Right renal pelvis (tissue), 4 donors: Measurements from ENCODE around the gene ABCG1. TPM values are rescaled to one million over a fixed set of nuclear protein-coding genes. Genes with fewer than 3 reads are reported as not detected.

Experiments used
- DNase-seq, 4 donors: peaks; one replicate each; pipeline ENCODE4 v3.0.0-alpha.2; 2013; ENCODE audit warnings: low read depth in 4 of 4, low spot score in 3 of 4, missing footprints in 1 of 4
- polyA plus RNA-seq, 4 donors: library from polyadenylated mRNA; unstranded; fragments of 120-200 nt; gene quantifications; one replicate each; pipeline ENCODE4 v1.2.1, GENCODE V29; 2013; ENCODE audit not compliant: insufficient read length in 4 of 4

The ABCG1 gene
- polyA plus RNA-seq, 4 donors, result 8.5 to 11.5 (median 10.3) TPM

- DNase-seq, result no peak
These were observed 83.2 kb downstream of the ABCG1 start for GRCh38 chr21:42302076-42302650.

- no peak for DNase-seq
These were observed 83.9 kb downstream of the ABCG1 start for GRCh38 chr21:42302794-42303193.

DNA sequence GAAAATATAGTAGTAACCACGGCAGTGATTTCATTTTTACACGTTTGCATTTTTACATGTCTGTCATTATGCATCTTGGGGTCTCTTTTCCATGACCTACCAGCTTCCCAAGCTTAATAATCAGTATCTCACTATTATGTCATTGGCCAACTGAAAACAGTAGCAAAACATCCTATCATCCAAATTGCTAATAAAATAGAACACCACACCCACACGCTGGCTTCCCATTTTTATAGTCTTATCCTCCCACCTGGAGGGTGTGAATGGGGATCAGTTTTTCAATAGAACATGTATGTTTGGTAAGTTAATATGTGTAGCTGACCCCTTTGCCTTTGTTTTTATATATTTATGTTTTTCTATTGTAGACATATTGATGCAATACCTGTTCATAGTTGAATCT is 84.5 kb downstream of the ABCG1 start:
- DNase-seq, result no peak

DNA sequence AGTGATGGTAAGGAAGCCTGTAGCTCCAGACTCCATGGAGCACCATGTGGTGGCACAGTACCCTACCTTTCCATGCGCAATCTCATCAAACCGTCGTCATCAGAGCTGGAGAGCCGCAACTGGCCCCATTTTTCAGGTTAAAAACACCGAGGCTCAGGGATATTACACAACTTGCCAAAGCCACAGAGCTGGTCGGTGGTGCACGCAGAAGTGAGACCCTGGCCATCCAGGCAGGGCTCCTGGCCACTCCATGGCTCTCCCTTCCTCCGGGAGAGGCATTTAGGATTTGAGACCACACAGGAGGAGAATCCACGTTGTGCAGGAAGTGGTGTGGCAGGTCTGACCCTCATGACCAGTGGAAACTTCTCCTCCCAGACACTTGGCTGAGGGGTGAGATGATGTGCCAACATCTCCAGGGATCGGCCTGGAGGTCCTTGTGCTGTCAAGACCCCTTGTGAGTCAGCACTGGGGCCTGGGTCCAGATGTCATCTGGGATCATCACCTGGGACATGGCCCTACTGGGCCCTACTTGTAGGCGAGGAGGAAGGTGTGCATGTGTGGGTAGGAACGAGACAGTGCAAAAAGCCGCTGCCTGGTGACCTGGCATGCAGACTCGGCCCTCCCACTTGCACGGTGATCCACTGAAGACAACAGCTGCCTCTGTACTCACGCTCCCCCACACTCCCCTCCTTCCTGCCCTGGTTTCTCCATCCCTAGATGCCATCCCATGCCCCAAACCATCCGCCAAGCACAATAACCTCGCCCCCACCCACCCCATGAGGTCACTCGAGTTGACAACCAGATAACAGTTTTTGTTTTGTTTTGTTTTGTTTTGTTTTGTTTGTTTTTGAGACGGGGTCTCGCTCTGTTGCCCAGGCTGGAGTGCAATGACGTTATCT is 85.9 kb downstream of the ABCG1 start:
- no peak for DNase-seq

DNA sequence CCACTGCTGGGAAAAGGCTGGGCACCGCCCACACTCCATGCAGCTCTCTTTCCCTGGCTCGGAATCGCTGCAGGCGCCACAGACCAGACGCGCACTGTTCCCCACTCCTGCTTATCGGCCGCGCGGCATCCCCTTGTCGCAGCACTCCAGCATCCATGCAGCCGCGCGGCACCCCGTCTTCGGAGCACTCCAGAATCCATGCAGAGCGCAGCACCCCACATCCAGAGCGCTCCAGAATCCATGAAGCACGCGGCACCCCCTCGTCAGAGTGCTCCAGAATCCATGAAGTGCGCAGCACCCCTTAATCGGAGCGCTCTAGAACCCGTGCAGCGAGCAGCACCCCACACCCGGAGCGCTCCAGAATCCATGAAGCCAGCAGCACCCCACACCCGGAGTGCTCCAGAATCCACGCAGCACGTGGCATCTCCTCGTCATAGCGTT is 86.8 kb downstream of the ABCG1 start:
- DNase-seq, result no peak

GRCh38 chr21:42306366-42307035 is 87.6 kb downstream of the ABCG1 start:
- no peak for DNase-seq

DNA sequence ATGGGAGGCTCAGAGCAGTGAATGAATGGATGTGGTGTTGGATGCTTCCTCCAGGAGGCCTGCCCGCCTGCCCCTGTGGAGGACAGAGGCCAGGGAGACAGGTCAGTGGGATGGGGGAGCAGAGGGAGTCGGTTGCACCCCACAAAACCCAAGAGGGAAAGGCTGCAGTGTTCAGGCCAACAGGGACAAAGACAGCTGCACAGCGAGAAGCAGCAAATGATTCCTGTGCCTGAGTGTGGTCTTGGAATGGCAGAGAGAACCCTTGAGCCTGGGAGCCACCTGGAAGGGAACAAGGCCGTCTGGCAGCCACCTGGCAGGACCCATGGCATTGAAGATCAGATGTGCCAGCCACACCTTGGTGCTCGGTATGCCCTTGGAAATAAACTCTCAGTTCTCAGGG is 88.2 kb downstream of the ABCG1 start:
- no peak for DNase-seq

- DNase-seq, result no peak
These were observed 89.4 kb downstream of the ABCG1 start for GRCh38 chr21:42308161-42308913.

DNA sequence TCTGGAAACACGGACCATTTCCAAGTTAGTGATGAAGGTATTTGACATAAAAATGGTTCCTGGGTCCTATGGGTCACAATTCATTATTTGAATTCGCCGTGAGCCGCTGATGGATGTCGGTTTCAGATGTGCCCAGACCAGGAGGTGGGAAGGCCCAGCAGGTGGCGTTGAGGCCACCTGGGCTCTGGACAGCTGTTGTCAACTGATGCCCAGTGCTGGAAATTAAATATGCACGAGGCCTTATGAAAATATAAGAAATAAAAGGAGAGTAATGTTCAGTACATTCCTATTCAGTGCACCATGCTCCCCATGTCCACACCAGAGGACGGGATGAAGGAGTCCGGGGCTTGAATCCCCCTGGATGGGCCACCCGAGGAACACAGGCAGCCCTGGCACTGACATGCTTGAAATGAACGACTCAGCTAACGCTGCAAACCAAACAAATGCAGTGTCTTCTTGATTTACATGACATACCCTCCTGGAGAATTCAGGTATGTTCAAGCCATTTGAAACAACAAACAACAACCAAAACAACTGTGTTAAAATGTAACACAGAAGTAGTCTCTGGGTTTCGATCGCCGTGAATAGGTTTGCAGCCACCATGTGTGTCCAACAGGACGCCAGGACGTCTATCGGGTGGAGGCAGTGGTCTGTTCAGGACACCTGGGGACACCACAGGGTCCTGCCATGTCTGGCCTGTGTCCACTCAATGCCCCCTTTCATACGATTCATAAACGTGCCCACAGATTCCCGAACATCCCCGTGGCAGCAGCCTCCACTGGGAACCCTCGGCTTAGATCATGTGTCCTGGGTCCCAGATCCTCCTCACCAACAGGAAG is 90.2 kb downstream of the ABCG1 start:
- DNase-seq, result no peak

DNA sequence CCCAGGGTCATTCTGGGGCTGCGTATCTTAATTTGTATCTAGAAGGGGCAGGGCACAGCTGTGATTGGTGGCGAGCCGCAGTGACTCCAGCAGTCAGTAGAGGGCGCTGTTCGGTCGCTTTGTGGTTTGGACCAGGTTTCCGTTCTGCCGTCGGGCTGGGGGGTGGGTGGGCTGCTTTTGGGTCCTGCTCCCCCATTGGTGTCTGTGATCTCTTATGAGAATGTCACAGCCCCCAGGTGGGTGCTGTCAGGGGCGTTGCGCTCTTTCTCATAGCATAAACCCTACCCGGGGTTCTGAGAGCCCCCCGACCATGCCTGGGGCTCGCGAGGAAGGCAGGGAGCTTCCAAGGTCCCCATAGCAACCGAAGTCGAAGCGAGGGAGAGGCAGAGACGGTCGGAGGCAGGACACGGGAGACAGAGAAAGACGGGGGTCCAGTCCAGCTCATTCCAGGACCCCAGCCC is 90.8 kb downstream of the ABCG1 start:
- DNase-seq, result peak; percentile 33 to 62 (median 40)

- DNase-seq, result no peak
These were observed 91.6 kb downstream of the ABCG1 start for GRCh38 chr21:42310411-42311001.

- DNase-seq, result no peak
These were observed 92.2 kb downstream of the ABCG1 start for GRCh38 chr21:42311160-42311559.

DNA sequence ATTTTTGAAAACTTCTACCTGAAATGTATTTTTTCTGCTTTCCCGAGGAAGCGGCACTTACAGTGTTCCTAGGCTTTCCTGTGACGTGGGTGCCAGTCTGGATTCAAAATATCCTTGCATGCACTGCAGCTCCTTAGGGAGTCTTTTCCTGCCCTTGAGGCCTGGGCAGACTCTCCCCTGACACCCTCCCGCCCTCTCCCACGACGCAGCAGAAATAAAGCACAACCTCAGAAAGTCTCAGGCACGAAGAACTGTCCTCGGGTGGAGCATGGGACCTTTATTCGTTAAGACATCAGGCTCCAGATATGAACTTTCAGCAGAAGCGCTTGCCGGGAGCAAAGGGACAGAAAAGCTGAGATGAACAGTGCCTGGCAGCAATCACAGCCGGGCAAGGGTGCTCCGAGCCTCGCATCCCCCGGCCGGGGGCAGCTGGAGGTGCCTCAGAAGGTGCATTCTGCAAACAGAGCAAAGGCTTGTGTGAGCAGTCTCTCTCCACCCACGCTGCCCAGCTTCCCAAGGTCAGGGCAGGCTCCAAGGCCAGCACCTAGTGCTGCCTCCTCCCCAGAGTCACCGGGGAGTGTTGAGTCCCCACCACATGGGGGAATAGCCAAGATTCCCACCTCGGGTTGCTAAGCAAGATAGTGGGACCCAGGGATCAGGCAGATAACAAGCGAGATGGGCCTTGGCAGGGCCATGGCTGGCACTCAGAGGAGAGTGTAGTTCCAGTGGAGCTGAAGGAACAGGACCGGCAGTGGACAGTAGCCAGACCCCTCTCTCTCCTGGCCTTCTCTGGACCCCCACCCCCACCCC is 93.1 kb downstream of the ABCG1 start:
- no peak for DNase-seq

GRCh38 chr21:42312626-42313104 is 93.7 kb downstream of the ABCG1 start:
- DNase-seq, result no peak

- DNase-seq, result no peak
These were observed 94.6 kb downstream of the ABCG1 start for GRCh38 chr21:42313501-42313969.

DNA sequence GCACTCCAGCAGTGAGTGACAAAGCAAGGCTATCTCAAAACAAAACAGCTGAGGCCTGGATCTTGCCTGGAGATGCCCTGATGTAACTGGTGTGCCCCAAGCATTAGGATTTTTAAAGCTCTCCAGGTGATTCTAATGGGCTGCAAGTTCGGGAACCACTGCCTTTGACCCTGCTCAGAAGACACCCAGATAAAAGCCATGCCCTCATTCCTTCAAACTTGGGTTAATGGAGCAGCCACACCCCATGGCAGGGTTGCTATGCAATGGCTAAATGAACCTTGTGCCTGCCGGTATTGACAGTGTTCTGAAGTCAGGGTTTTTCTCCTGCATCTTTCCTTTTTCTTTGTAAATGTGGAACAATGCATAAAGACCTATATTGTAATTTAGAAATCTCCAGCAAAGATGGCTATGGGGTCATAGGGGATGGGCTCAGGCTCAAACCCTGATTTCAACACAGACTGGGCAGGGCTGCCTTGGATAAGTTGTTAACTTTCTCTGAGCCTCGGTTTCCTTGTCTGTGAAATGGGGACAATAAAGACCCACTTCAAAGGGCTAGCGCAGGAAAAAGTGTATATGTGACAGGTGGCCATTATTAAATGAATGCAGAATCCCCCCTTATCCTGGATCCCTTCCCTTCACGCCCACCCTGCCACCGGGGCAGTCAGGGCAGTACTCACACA is 95.8 kb downstream of the ABCG1 start:
- DNase-seq, result no peak

- DNase-seq, result peak in 2 of 4 donors; percentile 59 to 63
These were observed 96.5 kb downstream of the ABCG1 start, which contains the start of gene TFF3 for GRCh38 chr21:42315296-42315891. TSS of gene TFF3 (minus strand) at chr21:42315409. CDS start at chr21:42315374, 35 bp downstream.
